ENCODE data around the gene TRAPPC11. TPM values are rescaled to one million over a fixed set of nuclear protein-coding genes. Genes with fewer than 3 reads are reported as not detected.

Gene TRAPPC11
- total and polyA plus RNA-seq, 2 experiments from 2014 or later = 15.0 to 42.7 TPM

DNA sequence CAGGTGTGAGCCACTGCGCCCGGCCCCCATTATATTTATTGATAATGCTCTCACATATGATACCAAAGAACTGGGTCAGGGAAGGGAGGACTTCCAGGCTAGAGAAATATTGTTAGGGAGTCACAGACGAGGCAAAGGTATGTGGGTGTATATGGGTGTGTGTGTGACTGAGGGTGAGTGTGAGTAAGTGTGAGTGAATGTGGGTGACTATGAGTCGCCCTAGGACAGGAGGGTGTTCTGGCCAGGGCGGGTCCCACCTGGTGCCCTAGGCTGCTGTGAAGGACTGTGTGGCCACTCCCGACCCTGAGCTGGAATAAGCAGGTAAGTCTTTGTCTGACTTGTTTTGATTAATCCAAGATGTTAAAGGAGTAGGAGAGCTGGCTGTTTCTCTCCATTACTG lies 34.5 kb upstream of the TRAPPC11 start:
- no peaks in the 10 kb centered on the region for H3F3A ChIP-seq (replicated peaks; ENCODE audit: low read depth)
- Mint-ChIP-seq H3K4me1 (no peaks in the 10 kb centered on the region), H3K27me3 (ENCODE audit: insufficient read depth, low read depth, poor library complexity) (peaks cover 6% of the 10 kb centered on the region), H3K9me3 (no peaks in the 10 kb centered on the region), H3K4me3 (no peak overlapping the region), H3K27ac (no peak overlapping the region), H3K36me3 (ENCODE audit: low read depth) (no peaks in the 10 kb centered on the region)
- H4K20me1 ChIP-seq (replicated peaks; ENCODE audit: insufficient read depth) = no peaks in the 10 kb centered on the region
- H3K4me3 ChIP-seq = no peak overlapping the region
- H2AFZ ChIP-seq = no peak overlapping the region
- no peaks in the 10 kb centered on the region for H3K79me2 ChIP-seq (replicated peaks; ENCODE audit: insufficient read depth)
- no peak overlapping the region for H3K4me2 ChIP-seq
- H3K27me3 ChIP-seq (ENCODE audit: insufficient read depth) = no peaks in the 10 kb centered on the region
- no peak for DNase-seq (ENCODE audit: low spot score)
- no peaks in the 10 kb centered on the region for H3K9me2 ChIP-seq (ENCODE audit: insufficient read depth)
- no peak overlapping the region for H3K27ac ChIP-seq (ENCODE audit: low read depth)
- H3K36me3 ChIP-seq (ENCODE audit: insufficient read depth) = no peaks in the 10 kb centered on the region
- TF ChIP-seq EZH2phosphoT487 (IDR thresholded peaks at IDR 0.05; ENCODE audit: unreplicated experiment) = no peak
- TF ChIP-seq NANOG (IDR thresholded peaks at IDR 0.05; ENCODE audit: borderline replicate concordance) = no peak
- no peak for TF ChIP-seq POLR2AphosphoS5 (IDR thresholded peaks at IDR 0.05; ENCODE audit: low read depth)
- TF ChIP-seq, protein P1, sequence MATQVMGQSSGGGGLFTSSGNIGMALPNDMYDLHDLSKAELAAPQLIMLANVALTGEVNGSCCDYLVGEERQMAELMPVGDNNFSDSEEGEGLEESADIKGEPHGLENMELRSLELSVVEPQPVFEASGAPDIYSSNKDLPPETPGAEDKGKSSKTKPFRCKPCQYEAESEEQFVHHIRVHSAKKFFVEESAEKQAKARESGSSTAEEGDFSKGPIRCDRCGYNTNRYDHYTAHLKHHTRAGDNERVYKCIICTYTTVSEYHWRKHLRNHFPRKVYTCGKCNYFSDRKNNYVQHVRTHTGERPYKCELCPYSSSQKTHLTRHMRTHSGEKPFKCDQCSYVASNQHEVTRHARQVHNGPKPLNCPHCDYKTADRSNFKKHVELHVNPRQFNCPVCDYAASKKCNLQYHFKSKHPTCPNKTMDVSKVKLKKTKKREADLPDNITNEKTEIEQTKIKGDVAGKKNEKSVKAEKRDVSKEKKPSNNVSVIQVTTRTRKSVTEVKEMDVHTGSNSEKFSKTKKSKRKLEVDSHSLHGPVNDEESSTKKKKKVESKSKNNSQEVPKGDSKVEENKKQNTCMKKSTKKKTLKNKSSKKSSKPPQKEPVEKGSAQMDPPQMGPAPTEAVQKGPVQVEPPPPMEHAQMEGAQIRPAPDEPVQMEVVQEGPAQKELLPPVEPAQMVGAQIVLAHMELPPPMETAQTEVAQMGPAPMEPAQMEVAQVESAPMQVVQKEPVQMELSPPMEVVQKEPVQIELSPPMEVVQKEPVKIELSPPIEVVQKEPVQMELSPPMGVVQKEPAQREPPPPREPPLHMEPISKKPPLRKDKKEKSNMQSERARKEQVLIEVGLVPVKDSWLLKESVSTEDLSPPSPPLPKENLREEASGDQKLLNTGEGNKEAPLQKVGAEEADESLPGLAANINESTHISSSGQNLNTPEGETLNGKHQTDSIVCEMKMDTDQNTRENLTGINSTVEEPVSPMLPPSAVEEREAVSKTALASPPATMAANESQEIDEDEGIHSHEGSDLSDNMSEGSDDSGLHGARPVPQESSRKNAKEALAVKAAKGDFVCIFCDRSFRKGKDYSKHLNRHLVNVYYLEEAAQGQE (IDR thresholded peaks at IDR 0.05; ENCODE audit: unreplicated experiment) = no peak
- no peak for TF ChIP-seq ZNF331 (CRISPR knock-in tag; IDR thresholded peaks at IDR 0.05; ENCODE audit: low read depth)
- TF ChIP-seq CREB1 (CRISPR knock-in tag; IDR thresholded peaks at IDR 0.05; ENCODE audit: low read depth) = no peak
- TF ChIP-seq, protein P2, sequence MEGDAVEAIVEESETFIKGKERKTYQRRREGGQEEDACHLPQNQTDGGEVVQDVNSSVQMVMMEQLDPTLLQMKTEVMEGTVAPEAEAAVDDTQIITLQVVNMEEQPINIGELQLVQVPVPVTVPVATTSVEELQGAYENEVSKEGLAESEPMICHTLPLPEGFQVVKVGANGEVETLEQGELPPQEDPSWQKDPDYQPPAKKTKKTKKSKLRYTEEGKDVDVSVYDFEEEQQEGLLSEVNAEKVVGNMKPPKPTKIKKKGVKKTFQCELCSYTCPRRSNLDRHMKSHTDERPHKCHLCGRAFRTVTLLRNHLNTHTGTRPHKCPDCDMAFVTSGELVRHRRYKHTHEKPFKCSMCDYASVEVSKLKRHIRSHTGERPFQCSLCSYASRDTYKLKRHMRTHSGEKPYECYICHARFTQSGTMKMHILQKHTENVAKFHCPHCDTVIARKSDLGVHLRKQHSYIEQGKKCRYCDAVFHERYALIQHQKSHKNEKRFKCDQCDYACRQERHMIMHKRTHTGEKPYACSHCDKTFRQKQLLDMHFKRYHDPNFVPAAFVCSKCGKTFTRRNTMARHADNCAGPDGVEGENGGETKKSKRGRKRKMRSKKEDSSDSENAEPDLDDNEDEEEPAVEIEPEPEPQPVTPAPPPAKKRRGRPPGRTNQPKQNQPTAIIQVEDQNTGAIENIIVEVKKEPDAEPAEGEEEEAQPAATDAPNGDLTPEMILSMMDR (conservative IDR thresholded peaks at IDR 0.05; ENCODE audit: low read depth in 2 of 2) = no peak
- TF ChIP-seq, protein P3, sequence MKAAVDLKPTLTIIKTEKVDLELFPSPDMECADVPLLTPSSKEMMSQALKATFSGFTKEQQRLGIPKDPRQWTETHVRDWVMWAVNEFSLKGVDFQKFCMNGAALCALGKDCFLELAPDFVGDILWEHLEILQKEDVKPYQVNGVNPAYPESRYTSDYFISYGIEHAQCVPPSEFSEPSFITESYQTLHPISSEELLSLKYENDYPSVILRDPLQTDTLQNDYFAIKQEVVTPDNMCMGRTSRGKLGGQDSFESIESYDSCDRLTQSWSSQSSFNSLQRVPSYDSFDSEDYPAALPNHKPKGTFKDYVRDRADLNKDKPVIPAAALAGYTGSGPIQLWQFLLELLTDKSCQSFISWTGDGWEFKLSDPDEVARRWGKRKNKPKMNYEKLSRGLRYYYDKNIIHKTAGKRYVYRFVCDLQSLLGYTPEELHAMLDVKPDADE (IDR thresholded peaks at IDR 0.05) = no peak
- TF ChIP-seq ZNF114 (CRISPR knock-in tag; IDR thresholded peaks at IDR 0.05) = no peak
- TF ChIP-seq, protein P4, sequence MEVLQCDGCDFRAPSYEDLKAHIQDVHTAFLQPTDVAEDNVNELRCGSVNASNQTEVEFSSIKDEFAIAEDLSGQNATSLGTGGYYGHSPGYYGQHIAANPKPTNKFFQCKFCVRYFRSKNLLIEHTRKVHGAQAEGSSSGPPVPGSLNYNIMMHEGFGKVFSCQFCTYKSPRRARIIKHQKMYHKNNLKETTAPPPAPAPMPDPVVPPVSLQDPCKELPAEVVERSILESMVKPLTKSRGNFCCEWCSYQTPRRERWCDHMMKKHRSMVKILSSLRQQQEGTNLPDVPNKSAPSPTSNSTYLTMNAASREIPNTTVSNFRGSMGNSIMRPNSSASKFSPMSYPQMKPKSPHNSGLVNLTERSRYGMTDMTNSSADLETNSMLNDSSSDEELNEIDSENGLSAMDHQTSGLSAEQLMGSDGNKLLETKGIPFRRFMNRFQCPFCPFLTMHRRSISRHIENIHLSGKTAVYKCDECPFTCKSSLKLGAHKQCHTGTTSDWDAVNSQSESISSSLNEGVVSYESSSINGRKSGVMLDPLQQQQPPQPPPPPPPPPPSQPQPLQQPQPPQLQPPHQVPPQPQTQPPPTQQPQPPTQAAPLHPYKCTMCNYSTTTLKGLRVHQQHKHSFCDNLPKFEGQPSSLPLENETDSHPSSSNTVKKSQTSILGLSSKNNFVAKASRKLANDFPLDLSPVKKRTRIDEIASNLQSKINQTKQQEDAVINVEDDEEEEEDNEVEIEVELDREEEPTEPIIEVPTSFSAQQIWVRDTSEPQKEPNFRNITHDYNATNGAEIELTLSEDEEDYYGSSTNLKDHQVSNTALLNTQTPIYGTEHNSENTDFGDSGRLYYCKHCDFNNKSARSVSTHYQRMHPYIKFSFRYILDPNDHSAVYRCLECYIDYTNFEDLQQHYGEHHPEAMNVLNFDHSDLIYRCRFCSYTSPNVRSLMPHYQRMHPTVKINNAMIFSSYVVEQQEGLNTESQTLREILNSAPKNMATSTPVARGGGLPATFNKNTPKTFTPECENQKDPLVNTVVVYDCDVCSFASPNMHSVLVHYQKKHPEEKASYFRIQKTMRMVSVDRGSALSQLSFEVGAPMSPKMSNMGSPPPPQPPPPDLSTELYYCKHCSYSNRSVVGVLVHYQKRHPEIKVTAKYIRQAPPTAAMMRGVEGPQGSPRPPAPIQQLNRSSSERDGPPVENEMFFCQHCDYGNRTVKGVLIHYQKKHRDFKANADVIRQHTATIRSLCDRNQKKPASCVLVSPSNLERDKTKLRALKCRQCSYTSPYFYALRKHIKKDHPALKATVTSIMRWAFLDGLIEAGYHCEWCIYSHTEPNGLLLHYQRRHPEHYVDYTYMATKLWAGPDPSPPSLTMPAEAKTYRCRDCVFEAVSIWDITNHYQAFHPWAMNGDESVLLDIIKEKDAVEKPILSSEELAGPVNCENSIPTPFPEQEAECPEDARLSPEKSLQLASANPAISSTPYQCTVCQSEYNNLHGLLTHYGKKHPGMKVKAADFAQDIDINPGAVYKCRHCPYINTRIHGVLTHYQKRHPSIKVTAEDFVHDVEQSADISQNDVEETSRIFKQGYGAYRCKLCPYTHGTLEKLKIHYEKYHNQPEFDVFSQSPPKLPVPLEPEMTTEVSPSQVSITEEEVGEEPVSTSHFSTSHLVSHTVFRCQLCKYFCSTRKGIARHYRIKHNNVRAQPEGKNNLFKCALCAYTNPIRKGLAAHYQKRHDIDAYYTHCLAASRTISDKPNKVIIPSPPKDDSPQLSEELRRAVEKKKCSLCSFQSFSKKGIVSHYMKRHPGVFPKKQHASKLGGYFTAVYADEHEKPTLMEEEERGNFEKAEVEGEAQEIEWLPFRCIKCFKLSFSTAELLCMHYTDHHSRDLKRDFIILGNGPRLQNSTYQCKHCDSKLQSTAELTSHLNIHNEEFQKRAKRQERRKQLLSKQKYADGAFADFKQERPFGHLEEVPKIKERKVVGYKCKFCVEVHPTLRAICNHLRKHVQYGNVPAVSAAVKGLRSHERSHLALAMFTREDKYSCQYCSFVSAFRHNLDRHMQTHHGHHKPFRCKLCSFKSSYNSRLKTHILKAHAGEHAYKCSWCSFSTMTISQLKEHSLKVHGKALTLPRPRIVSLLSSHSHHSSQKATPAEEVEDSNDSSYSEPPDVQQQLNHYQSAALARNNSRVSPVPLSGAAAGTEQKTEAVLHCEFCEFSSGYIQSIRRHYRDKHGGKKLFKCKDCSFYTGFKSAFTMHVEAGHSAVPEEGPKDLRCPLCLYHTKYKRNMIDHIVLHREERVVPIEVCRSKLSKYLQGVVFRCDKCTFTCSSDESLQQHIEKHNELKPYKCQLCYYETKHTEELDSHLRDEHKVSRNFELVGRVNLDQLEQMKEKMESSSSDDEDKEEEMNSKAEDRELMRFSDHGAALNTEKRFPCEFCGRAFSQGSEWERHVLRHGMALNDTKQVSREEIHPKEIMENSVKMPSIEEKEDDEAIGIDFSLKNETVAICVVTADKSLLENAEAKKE (CRISPR knock-in tag; IDR thresholded peaks at IDR 0.05) = no peak
- TF ChIP-seq JUNB (IDR thresholded peaks at IDR 0.05; ENCODE audit: unreplicated experiment) = no peak
- TF ChIP-seq EZH2 (IDR thresholded peaks at IDR 0.05; ENCODE audit: low read depth, unreplicated experiment) = no peak
- TF ChIP-seq STAT1 (IDR thresholded peaks at IDR 0.05; ENCODE audit: unreplicated experiment) = no peak
- no peak for ATAC-seq
- no peaks in the 10 kb centered on the region for H3K4me1 ChIP-seq (ENCODE audit: insufficient read depth)

Measured in GM23338 (cell line).